HL-60/S4 treated with phorbol 12-myristate 13-acetate at 8.2 ng/mL for 4 days and 3 days (cell line): ENCODE results near the gene CLK2.
"Not testable (repeated sequence)": the region's sequence is repeated elsewhere in the genome, so short reads cannot be mapped to it uniquely, and the experiment has no call there.

Experiments used
- in situ Hi-C: fragments of 300-500 bp; cut with MboI; formaldehyde crosslinking; loops from 2 replicates; pipeline ENCODE4 v1.15.0; 2022; ENCODE audit warnings: low sequenced_read_pairs

CLK2 gene

GRCh38 chr1:155297384-155297783 lies 24.1 kb upstream of the CLK2 start:
- in situ Hi-C loops: no loop called here

- in situ Hi-C loops: no loop called here
These were observed 23.4 kb upstream of the CLK2 start for GRCh38 chr1:155296661-155297060.

- in situ Hi-C loops: no loop called here
These were observed 22.6 kb upstream of the CLK2 start for GRCh38 chr1:155295942-155296267.

DNA sequence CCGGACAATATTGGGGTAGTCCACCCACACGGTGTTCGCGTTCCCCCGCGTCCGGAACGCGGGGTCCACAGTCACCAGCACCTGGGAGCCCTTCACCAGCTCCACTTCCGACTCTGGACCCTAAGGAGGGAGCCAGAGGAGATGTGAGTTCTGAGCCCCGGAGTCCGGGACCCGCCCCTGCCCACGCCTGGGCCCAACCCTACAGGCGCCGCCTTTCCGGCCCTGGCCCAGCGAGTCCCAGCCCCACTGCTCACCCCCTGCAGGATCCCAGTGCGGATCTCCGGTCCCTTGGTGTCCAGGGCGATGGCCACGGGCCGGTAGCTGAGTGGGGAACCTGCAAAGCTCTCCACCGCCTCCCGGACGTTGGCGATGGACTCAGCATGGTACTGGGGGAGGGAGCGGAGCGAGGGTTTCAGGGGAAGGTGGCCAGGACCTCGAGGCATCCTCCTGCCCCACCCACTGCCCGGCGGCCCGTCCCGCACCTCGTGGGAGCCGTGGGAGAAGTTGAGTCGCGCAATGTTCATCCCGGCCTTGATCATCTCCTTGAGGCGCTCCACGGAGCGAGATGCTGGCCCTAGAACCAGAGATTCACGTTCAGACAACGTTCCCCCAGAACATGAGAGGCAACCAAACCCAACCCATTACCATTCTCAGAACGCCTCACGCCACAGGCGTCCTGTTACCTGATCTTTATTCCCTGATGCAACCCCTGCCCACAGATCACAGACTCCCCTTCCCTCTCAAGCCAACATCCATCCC lies 22.1 kb upstream of the CLK2 start:
- in situ Hi-C loops: no loop called here

DNA sequence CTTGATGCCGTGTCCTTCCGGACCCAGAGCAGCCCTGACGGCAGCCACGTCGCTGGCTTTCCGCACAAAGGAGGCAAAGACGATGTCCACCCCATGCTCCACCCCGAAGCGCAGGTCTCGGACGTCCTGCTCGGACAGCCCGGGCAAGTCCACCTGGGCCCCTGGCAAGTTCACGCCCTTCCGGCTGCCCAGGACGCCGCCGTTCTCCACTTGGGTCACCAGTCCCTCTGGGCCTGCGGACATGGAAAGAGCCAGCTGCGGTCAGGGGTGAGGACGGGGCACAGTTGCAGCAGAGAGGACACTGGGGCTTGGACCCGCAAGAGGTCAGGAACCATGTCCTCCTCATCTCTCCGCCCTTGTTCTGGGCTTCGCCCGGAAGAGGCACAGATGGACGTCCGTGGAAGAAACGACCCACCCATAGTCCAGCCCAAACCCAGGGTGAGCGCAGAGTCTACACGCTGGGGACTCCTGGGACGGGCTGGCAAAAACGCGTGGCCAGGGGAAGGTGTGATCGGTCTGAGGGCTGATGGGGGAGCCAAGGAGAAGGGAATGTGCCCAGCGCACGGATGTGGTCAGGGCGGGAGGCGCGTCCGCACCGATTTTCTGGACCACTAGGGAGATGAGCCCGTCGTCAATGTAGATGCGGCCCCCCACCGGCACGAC lies 21.3 kb upstream of the CLK2 start:
- in situ Hi-C loops: no loop called here

- in situ Hi-C loops: no loop called here
These were observed 19.9 kb upstream of the CLK2 start for GRCh38 chr1:155293086-155293749.

DNA sequence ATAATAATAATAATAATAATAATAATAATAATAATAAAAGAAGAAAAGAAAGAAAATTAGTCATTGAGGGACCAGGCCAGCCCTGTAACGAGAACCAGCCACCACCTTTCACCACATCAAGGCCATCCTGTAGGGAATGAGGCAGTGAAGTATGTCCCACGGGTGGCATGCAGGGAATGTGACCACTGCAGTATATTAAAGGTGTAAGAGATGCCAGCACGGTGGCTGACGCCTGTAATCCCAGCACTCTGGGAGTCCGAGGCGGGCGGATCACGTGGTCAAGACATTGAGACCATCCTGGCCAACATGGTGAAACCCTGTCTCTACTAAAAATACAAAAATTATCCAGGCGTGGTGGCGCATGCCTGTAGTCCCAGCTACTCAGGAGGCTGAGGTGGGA lies 17.7 kb upstream of the CLK2 start:
- in situ Hi-C loops: not testable (repeated sequence)

DNA sequence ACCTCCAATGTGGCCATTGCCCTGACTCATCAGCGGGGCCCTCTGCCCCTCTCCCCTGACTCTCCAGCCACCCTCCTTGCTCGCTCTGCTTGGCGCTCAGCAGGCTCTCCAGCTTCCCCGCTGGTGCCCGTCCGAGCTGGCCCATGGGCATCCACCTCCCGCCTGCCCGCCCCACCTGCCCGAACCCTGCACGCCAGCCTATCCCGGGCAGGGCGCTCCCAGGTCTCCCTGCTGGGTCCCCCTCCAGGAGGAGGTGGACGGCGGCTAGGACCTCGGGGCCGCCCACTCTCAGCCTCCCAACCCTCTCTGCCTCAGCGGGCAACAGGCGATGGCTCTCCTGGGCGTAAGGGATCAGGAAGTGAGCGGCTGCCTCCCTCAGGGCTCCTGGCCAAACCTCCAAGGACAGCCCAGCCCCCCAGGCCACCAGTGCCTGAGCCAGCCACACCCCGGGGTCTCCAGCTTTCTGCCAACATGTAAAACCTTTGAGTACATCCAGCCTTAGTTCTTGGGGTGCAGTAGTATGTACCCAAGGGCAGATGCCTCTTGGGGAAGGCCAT lies 14.8 kb upstream of the CLK2 start:
- in situ Hi-C loops: no loop called here

- in situ Hi-C loops: no loop called here
These were observed 13.2 kb upstream of the CLK2 start for GRCh38 chr1:155286544-155286943.

DNA sequence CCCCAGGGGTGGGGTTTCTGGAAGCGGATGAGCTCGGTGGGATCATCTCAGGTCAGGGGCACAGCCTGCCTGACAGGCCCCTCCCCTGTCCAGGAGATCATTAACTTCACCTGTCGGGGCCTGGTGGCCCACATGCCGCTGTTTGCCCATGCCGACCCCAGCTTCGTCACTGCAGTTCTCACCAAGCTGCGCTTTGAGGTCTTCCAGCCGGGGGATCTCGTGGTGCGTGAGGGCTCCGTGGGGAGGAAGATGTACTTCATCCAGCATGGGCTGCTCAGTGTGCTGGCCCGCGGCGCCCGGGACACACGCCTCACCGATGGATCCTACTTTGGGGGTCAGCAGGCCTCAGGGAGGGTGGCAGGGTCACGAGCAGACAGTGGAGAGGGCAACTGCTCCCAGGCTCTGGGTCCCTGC lies 12.3 kb upstream of the CLK2 start:
- in situ Hi-C loops: no loop called here

DNA sequence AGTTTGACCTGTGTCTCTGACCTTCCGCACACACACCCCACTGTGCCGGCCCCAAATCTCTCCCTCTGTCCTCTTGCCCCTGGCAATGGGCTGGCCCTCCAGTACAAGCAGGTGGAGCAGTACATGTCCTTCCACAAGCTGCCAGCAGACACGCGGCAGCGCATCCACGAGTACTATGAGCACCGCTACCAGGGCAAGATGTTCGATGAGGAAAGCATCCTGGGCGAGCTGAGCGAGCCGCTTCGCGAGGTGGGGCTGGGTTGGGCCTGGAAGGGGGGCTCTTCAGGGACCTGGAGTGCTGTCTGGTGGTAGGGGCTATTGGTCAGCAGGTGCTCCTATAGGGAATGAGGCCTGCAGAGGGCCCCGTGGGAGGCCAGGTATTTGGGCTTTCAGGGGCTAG lies 11.8 kb upstream of the CLK2 start:
- in situ Hi-C loops: no loop called here

GRCh38 chr1:155284476-155284875 lies 11.2 kb upstream of the CLK2 start:
- in situ Hi-C loops: no loop called here

- in situ Hi-C loops: no loop called here
These were observed 9.3 kb upstream of the CLK2 start for GRCh38 chr1:155282488-155283091.

DNA sequence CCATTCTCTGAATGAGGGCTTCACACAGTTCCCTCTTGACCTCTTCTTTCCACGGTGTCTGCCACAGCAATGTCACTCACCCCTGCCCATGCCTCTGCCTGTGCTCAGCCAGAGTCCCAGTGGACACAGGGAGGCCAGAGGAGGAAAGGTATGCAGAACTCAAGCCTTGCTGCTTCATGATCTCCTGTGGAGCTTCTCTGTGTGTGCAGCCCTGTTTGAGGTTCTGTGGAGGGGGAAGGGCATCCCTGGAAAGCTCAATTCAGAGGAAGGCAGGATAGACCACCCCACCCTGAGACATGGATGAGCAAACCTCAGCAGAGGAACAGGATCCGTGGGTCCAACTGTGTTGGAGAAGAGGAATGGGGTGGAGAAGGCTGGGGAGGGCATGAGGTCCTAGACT lies 6.0 kb upstream of the CLK2 start:
- in situ Hi-C loops: no loop called here

DNA sequence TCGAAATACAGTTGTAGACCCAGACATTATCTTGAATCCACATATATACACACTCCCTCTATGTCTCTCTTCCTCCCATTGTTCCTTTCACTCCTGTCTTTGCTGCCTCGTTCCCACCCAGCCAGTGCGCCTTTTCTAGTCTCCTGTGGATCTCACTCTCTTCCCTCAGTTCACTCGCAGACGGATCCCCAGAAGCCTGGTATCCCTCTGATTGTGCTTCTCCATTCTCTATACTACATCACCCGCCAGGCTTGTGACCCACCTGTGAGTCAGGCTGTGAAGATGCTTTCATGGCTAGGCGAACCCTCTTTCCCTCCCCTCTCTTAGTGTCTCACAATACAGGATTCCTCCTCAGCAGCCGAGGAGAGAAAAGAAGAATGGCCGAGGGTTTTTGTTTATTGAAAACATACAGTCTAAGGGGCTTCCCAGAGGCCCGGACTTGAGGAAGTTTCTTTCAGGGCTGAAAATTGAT lies 5.4 kb upstream of the CLK2 start:
- in situ Hi-C loops: no loop called here

GRCh38 chr1:155277902-155278688 lies 4.8 kb upstream of the CLK2 start:
- in situ Hi-C loops: no loop called here

GRCh38 chr1:155277070-155277901 lies 4.0 kb upstream of the CLK2 start, which contains the start of gene HCN3:
HCN3 (plus strand) TSS chr1:155277463; CDS start chr1:155277591, 128 bp downstream.
- in situ Hi-C loops: no loop called here

DNA sequence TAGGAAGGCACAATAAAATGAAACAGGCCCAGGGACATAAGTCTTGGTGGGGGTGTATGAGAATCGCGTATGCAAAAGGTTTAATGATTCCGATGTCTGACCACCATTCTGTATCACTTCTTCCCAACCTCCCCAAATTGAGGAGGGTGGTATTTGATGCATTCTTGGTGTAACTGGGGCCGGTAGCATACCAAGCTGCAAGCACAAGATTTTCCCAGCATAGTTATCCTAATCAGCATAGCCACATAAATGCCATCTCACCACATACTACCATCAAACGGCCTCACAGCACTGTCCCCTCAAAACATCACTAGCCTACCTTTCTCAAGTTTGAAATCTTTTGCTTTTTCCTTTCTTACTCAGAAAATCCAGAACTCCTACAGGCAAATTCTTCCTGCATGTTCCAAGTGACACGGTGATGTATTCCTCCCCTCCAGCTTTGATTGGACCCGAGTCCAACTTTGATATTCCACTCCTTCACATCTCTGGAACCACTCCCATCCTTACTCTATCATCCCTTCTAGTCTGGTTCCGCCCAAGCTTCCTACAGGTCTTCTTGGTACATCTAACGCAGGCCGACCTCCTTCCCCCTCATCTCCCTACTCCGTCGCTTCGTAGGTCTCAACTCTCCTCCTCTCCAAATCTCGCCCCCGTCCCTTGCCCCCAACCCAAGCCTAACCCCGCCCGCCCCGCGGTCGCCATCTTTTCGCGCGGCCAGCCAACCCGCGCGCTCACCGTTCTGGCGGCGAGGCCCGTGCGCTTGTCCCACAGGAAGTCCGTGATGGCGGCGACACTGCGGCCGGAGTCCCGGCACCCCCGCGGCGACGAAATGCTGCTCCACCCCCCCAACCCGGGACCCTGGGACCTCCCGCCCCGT lies 600 bp downstream of the CLK2 start:
- in situ Hi-C loops: no loop called here

DNA sequence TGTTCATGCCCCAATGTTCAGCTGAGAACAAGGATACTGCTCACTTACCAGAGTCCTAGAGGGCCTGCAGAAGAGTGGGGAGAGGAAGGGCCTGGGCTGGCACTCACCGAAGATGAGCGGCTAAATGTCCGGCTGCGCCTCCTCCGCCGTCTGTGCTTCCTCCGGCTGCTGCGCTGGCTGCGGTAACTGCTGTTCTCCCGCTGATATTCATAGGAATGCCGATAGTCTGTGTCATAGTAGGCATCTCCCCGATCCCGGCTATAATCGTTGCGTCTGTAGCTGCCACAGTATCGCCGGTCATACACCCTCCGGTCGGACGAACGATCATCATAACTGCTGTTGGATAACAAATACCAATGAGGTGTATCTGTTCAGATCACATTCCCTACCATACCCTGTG lies 3.9 kb downstream of the CLK2 start:
- in situ Hi-C loops: no loop called here
